Measurements from ENCODE around the gene DOCK4. TPM values are rescaled to one million over a fixed set of nuclear protein-coding genes. Genes with fewer than 3 reads are reported as not detected.

Gene DOCK4
- total RNA-seq, 4 donors from 2014 or later: 12.7 to 28.4 (median 19.5) TPM

- no peak overlapping the region for H3K27ac ChIP-seq
- intact Hi-C loops (cut with DNase I; ENCODE audit: low total_unique reads) (no loop called here), in situ Hi-C loops (cut with MboI; ENCODE audit: low pct_ligation_motif_present in 1 of 4, low pct_unique_long_range_greater_than_20kb in 1 of 4, low sequenced_read_pairs in 3 of 4) (no loop called here)
Measured at GRCh38 chr7:111832174-111832573, 374.0 kb downstream of the DOCK4 start.

GRCh38 chr7:111829221-111829620 lies 377.0 kb downstream of the DOCK4 start:
- H3K27ac ChIP-seq: no peak overlapping the region
- no peaks in the 10 kb centered on the region for H3K4me1 ChIP-seq
- DNase-seq: no peak
- H3K4me3 ChIP-seq: no peak overlapping the region
- intact Hi-C loops (cut with DNase I; ENCODE audit: low total_unique reads) (no loop called here), in situ Hi-C loops (cut with MboI; ENCODE audit: low pct_ligation_motif_present in 1 of 4, low pct_unique_long_range_greater_than_20kb in 1 of 4, low sequenced_read_pairs in 3 of 4) (no loop called here)
- no peaks in the 10 kb centered on the region for H3K9me3 ChIP-seq
- TF ChIP-seq POLR2AphosphoS5 (IDR thresholded peaks at IDR 0.05) (no peak), EP300 (IDR thresholded peaks at IDR 0.05; ENCODE audit: low read depth) (no peak), CTCF (IDR thresholded peaks at IDR 0.05) (no peak), POLR2A (IDR thresholded peaks at IDR 0.05) (no peak)
- no peaks in the 10 kb centered on the region for H3K36me3 ChIP-seq
- no peaks in the 10 kb centered on the region for H3K27me3 ChIP-seq
- WGBS, 2 donors (ENCODE audit: low coverage in 1 of 2): 93 to 100% methylated on average over 2 of the region's 2 CpGs

More at GRCh38 chr7:111832174-111832573, 374.0 kb downstream of the DOCK4 start:
- Histone ChIP-seq H3K9me3 (no peaks in the 10 kb centered on the region), H3K27me3 (no peaks in the 10 kb centered on the region), H3K36me3 (no peaks in the 10 kb centered on the region), H3K4me1 (no peaks in the 10 kb centered on the region), H3K4me3 (no peak overlapping the region)
- TF ChIP-seq CTCF (IDR thresholded peaks at IDR 0.05) (no peak), POLR2AphosphoS5 (IDR thresholded peaks at IDR 0.05) (no peak), EP300 (IDR thresholded peaks at IDR 0.05; ENCODE audit: low read depth) (no peak), POLR2A (IDR thresholded peaks at IDR 0.05) (no peak)
- 91 to 94% methylated on average over 5 of the region's 5 CpGs for WGBS, 2 donors (ENCODE audit: low coverage in 1 of 2)
- DNase-seq: no peak

- Histone ChIP-seq H3K36me3 (no peaks in the 10 kb centered on the region), H3K4me3 (no peak overlapping the region), H3K27me3 (no peaks in the 10 kb centered on the region), H3K4me1 (no peaks in the 10 kb centered on the region), H3K27ac (no peak overlapping the region), H3K9me3 (no peaks in the 10 kb centered on the region)
- in situ Hi-C loops (cut with MboI; ENCODE audit: low pct_ligation_motif_present in 1 of 4, low pct_unique_long_range_greater_than_20kb in 1 of 4, low sequenced_read_pairs in 3 of 4) (no loop called here), intact Hi-C loops (cut with DNase I; ENCODE audit: low total_unique reads) (no loop called here)
- 68% methylated on average over 1 of the region's 1 CpG; no CpG with 5 or more reads in 1 of the 2 donors for WGBS, 2 donors (ENCODE audit: low coverage in 1 of 2)
- TF ChIP-seq POLR2AphosphoS5 (IDR thresholded peaks at IDR 0.05) (no peak), POLR2A (IDR thresholded peaks at IDR 0.05) (no peak), CTCF (IDR thresholded peaks at IDR 0.05) (no peak)
- DNase-seq: no peak
Measured at GRCh38 chr7:111827863-111828504, 378.2 kb downstream of the DOCK4 start.

GRCh38 chr7:111825046-111825445 lies 381.2 kb downstream of the DOCK4 start:
- DNase-seq: no peak
- 84 to 88% methylated on average over 1 to 2 of the region's 2 CpGs for WGBS, 2 donors (ENCODE audit: low coverage in 1 of 2)
- Histone ChIP-seq H3K9me3 (no peaks in the 10 kb centered on the region), H3K4me3 (no peak overlapping the region), H3K27ac (no peak overlapping the region), H3K27me3 (no peaks in the 10 kb centered on the region), H3K4me1 (no peaks in the 10 kb centered on the region), H3K36me3 (no peaks in the 10 kb centered on the region)
- intact Hi-C loops (cut with DNase I; ENCODE audit: low total_unique reads): no loop called here
- in situ Hi-C loops (cut with MboI; ENCODE audit: low pct_ligation_motif_present in 1 of 4, low pct_unique_long_range_greater_than_20kb in 1 of 4, low sequenced_read_pairs in 3 of 4): no loop called here
- TF ChIP-seq POLR2AphosphoS5 (IDR thresholded peaks at IDR 0.05) (no peak), POLR2A (IDR thresholded peaks at IDR 0.05) (no peak), CTCF (IDR thresholded peaks at IDR 0.05) (no peak), EP300 (IDR thresholded peaks at IDR 0.05; ENCODE audit: low read depth) (no peak)
